Activated CD4-positive, alpha-beta T cell treated with anti-CD3 and anti-CD28 coated beads for 36 hours (primary cell): Measurements from ENCODE around the gene MAN1B1. TPM values are rescaled to one million over a fixed set of nuclear protein-coding genes. Genes with fewer than 3 reads are reported as not detected.

Experiments
- ATAC-seq: fragments of 200-7000 bp; cut with Tn5 transposase; one replicate; pipeline ENCODE4 v1.10.0; 2021; ENCODE audit warnings: mild to moderate bottlenecking, moderate library complexity
- CTCF ChIA-PET: fragments of 350-600 bp; sonication (Branson Sonifier 250); formaldehyde crosslinking; loops from one replicate; lab custom pipeline; 2021; ENCODE audit warnings: antibody characterized with exemption; lab: Charles Lee
- POLR2A ChIA-PET: fragments of 350-600 bp; sonication (Branson Sonifier 250); formaldehyde crosslinking; loops from one replicate; lab custom pipeline; 2021; ENCODE audit warnings: antibody characterized with exemption, inconsistent platforms; lab: Charles Lee
- DNase-seq: peaks from one replicate; pipeline ENCODE4 v3.0.0-alpha.2; 2020
- H3K27ac Mint-ChIP-seq: one replicate; pipeline ENCODE4 v1.8.0; 2021; ENCODE audit warnings: mixed read lengths
- H3K27me3 Mint-ChIP-seq: one replicate; pipeline ENCODE4 v1.8.0; 2021; ENCODE audit warnings: mixed read lengths
- H3K36me3 Mint-ChIP-seq: one replicate; pipeline ENCODE4 v1.8.0; 2021; ENCODE audit warnings: low read depth, mixed read lengths
- H3K4me1 Mint-ChIP-seq: one replicate; pipeline ENCODE4 v1.8.0; 2021; ENCODE audit warnings: mixed read lengths
- H3K4me3 Mint-ChIP-seq: one replicate; pipeline ENCODE4 v1.8.0; 2021; ENCODE audit warnings: mild to moderate bottlenecking, moderate library complexity, mixed read lengths
- H3K9me3 Mint-ChIP-seq: one replicate; pipeline ENCODE4 v1.8.0; 2021; ENCODE audit warnings: low read depth, mixed read lengths
- intact Hi-C, 2 experiments: fragments of 100-400 bp; cut with DNase I in 1 of 2; cut with micrococcal nuclease in 1 of 2; formaldehyde crosslinking; loops; one replicate each; pipeline versions ENCODE4 v1.14.2 to v1.15.1; 2022 to 2024; cut with DNase I, micrococcal nuclease
- total RNA-seq, 2 experiments: library from RNA; stranded (reverse); gene quantifications; one replicate each; pipeline ENCODE4 v1.2.3, GENCODE V29; 2021

MAN1B1 gene
- total RNA-seq, 2 experiments from 2014 or later: 21.6 to 26.7 TPM

DNA sequence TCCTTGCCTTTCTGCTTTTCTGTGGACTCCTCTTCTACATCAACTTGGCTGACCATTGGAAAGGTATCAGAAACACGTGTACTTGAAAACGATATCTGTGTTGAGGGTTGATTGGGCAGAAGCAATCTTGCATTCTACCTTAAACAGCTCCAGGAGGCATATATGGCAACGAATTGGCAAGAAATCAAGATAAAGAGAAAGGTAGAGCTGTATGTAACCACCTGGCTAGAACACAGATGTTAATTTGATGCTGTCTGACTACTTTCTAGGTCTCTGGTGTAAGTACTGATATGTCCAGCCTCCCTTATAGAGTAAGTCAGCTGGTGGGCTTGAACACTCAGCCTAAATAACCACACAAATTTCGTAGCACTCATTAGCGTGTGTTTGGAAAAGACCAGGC is 1.3 kb downstream of the MAN1B1 start:
- Mint-ChIP-seq H3K4me1 (peaks cover 46% of the 10 kb centered on the region), H3K36me3 (peaks cover 10% of the 10 kb centered on the region), H3K27me3 (no peaks in the 10 kb centered on the region), H3K4me3 (peak overlapping the region; percentile 82), H3K27ac (peak overlapping the region; percentile 79), H3K9me3 (no peaks in the 10 kb centered on the region)
- intact Hi-C loops: loop anchor here (5.0 kb wide), 2 partner anchors 39 to 1181 kb away; partner anchors contain the start of gene CAMSAP1 (in 1 of the 2)
- DNase-seq (no peak), ATAC-seq (no peak)
- ChIA-PET CTCF (interaction anchor here (0.8 to 3.6 kb wide), 5 partner anchors 18 to 148 kb away, joined by 3 to 26 read pairs (median 5); partner anchors contain the start of genes ABCA2, FUT7 and SAPCD2), POLR2A (interaction anchor here (0.6 kb wide), 1 partner anchor 89 kb away, joined by 6 read pairs; no protein-coding TSS in a partner anchor)

DNA sequence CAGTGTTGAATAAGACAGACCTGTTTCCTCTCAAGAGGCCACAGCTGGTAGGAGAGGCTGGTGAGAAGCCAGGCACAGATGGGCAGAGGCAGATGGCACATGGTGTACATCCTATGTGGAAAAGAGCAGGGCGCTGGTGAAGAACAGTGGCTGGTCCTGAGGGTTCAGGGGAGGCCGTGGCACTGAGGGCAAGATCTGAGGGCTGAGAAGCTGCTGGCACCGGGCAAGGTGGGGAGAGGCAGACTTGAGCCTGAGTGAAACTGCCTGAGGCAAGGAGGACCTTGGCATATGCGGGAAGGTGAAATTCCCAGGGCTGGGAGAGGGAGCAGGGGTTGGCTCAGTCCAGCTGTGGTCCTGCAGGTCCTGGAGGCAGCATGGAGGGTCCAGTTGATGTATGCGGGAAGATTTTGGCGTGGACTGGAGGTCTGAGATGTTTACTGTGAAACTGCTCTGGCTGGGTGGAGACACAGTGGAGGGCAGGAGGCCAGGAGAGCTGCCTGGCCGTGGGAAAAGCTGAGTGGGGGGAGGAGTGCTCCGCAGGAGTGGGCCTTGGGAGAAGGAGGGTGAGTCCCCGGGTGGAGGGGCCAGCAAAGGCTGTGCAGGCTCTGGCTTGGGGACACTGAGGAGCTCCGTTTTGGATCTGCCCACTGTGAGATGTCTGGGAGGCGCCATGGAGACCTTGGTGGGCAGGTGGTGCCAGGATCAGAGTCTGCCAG is 2.6 kb downstream of the MAN1B1 start:
- ChIA-PET POLR2A (no interaction called here), CTCF (interaction anchor here (0.8 to 1.5 kb wide), 3 partner anchors 34 to 147 kb away, joined by 3 to 5 read pairs (median 4); no protein-coding TSS in a partner anchor)
- Mint-ChIP-seq H3K4me3 (no peak overlapping the region), H3K27ac (peak overlapping the region; percentile 17), H3K36me3 (peaks cover 10% of the 10 kb centered on the region), H3K4me1 (peaks cover 36% of the 10 kb centered on the region), H3K27me3 (no peaks in the 10 kb centered on the region), H3K9me3 (no peaks in the 10 kb centered on the region)
- DNase-seq (no peak), ATAC-seq (no peak)
- intact Hi-C loops: loop anchor here (5.0 kb wide), 2 partner anchors 38 to 1182 kb away; partner anchors contain the start of gene CAMSAP1 (in 1 of the 2)

DNA sequence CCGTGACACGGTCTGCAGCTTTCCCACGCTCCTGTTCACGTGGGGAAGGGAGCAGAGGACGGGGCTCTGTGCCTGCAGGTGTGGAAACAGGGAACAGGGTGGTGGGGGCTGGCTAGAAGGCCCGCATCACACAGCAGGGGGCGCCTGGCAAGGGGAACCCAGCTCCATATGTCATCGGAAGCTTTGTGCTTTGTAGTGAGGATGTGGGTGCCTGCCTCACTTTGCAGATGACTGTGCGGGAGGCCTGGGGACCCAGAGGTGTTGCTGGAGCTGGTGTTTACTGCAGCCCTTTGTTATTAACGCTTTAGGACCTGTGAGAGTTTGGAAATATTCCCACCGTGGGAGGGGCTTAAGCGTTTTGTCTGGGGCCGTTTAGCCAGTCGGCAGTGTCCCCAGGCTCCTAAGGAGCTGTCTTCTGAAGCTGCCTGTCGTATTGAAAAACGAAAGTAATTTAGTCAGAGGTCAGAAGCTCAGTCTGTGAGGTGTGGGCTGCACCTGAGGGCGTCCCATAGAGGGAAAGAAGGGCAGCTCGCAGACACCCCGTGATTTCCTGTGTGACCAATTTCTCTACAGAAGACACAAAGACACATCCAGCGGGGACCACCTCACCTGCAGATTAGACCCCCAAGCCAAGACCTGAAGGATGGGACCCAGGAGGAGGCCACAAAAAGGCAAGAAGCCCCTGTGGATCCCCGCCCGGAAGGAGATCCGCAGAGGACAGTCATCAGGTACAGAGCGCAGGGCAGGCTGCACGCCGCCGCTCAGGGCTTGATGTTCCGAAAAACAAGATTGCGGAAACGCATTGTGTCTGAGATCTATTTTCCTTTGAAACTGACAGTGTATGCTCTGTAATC is 9.1 kb downstream of the MAN1B1 start:
- ATAC-seq (peak; percentile 98), DNase-seq (peak; percentile 94)
- CTCF ChIA-PET: interaction anchor here (0.6 to 2.4 kb wide), 35 partner anchors 10 to 610 kb away, joined by 3 to 17 read pairs (median 4); partner anchors contain the start of genes FUT7, MAN1B1, NPDC1 and NRARP
- intact Hi-C loops: loop anchor here (1.0 to 2.0 kb wide), 3 partner anchors 9 to 19 kb away; partner anchors contain the start of gene DPP7 (in 2 of the 2)
- H3K4me1 Mint-ChIP-seq: peaks cover 17% of the 10 kb centered on the region
- POLR2A ChIA-PET: interaction anchor here (0.6 to 1.7 kb wide), 15 partner anchors 9 to 556 kb away, joined by 3 to 16 read pairs (median 4); partner anchors contain the start of genes FUT7, MAN1B1, SAPCD2 and TOR4A
- peaks cover 22% of the 10 kb centered on the region for H3K36me3 Mint-ChIP-seq
- peak overlapping the region; percentile 70 for H3K4me3 Mint-ChIP-seq
- no peaks in the 10 kb centered on the region for H3K9me3 Mint-ChIP-seq
- H3K27ac Mint-ChIP-seq: peak overlapping the region; percentile 91
- H3K27me3 Mint-ChIP-seq: no peaks in the 10 kb centered on the region

DNA sequence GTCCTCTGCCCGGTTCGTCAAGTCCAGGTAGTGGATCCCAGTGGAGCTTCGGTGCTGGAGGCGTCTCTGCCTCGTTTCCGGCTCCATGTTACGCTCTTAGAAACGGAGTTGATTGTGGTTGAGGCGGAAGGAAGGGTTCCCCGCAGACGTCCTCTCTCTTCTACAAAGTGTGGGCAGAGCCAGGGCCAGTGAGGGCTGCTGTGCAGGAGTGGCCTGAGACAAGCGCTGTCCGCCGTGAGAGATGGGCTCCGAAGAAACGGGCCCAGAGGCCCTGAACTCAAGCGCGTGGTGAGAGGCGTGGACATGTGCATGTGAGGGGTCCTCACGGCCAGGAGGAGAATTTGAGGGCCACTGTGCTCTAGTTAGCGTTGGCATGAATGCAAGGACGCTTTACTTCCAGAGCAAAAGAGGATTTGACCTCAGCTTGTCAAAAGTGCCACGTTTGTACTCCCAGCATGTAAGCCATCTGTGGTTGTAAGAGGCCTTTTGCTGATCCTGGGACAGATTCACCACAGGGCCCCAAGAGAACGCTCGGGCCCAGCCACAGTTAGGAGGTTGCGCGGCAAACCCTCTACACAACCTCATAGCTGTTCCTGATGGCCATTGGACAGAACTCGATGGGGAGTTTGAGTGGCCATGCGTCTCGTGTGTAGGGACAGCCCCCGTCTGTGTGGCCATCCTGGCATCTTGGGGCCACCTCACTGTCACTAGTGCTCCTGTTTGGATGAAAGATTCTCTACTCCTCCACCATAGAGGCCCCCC is 10.2 kb downstream of the MAN1B1 start:
- ATAC-seq: no peak
- H3K27ac Mint-ChIP-seq: peak overlapping the region; percentile 91

DNA sequence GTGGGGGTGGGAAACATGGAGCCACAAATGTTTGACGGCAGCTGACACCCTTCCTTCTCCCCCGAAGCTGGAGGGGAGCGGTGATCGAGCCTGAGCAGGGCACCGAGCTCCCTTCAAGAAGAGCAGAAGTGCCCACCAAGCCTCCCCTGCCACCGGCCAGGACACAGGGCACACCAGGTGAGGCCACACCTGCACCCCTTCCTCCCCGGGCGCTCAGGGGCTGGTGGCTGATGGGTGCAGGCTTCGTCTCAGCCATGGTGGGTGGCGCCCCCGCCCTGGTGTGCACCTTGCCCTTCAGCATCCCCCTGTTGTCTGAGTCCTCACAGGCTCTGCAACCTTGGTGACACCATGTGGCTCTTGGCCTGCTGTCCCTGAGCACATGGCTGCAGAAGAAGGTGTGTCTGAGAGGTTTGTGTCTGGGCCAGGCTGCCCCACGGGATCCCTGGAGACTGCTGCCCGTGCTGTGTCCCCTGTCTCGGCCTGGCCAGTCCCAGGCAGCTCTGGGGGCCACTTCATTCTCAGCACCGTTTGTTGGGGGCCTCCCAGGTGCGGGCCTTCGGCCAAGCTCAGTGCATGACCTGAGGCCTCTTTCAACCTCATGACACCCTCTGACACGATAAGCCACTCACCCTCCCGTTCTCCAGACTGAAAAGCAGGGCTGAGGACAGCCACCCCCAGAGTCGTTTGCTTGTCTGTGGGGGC is 11.1 kb downstream of the MAN1B1 start:
- DNase-seq (no peak), ATAC-seq (no peak)
- no peak overlapping the region for H3K27ac Mint-ChIP-seq
- H3K36me3 Mint-ChIP-seq: peaks cover 20% of the 10 kb centered on the region
- peaks cover 17% of the 10 kb centered on the region for H3K4me1 Mint-ChIP-seq
- intact Hi-C loops: no loop called here
- no peaks in the 10 kb centered on the region for H3K27me3 Mint-ChIP-seq
- no peak overlapping the region for H3K4me3 Mint-ChIP-seq
- H3K9me3 Mint-ChIP-seq: no peaks in the 10 kb centered on the region
- CTCF ChIA-PET: no interaction called here
- POLR2A ChIA-PET: no interaction called here

More for the DNA sequence above, 10.2 kb downstream of the MAN1B1 start:
- intact Hi-C loops: loop anchor here in 1 of 2 experiments (1.0 kb wide), 1 partner anchor 17 kb away; the partner anchor contains the start of gene DPP7
- H3K9me3 Mint-ChIP-seq: no peaks in the 10 kb centered on the region
- peaks cover 20% of the 10 kb centered on the region for H3K36me3 Mint-ChIP-seq
- ChIA-PET POLR2A (interaction anchor here (0.6 to 1.7 kb wide), 3 partner anchors 10 to 51 kb away, joined by 3 to 16 read pairs (median 4); partner anchors contain the start of gene MAN1B1), CTCF (interaction anchor here (0.9 to 2.4 kb wide), 4 partner anchors 17 to 140 kb away, joined by 3 to 10 read pairs (median 5); no protein-coding TSS in a partner anchor)
- peaks cover 17% of the 10 kb centered on the region for H3K4me1 Mint-ChIP-seq
- no peak overlapping the region for H3K4me3 Mint-ChIP-seq
- no peaks in the 10 kb centered on the region for H3K27me3 Mint-ChIP-seq
- no peak for DNase-seq

DNA sequence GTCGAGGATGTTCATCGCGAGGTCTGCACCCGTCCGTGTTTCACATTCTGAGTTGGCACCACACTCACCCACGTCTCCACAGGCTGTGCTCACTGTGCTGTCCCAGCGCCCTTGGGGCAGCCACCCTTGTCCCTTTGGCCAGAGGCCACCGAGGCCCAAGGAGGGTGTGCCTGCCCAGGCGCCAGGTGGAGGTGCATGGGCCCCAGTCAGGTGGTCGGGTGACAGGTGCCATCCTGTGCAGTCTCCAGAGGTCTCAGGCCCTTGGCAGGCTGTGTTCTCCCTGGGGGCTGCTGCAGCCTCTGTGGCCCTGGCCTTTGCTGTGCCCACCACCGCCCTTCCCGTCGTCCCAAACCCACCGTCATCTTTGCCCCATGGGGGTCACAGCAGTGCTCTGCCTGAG is 12.4 kb downstream of the MAN1B1 start:
- intact Hi-C loops: no loop called here
- DNase-seq (no peak), ATAC-seq (no peak)
- Mint-ChIP-seq H3K4me3 (no peak overlapping the region), H3K36me3 (peaks cover 20% of the 10 kb centered on the region), H3K27ac (no peak overlapping the region), H3K9me3 (peaks cover 2% of the 10 kb centered on the region), H3K4me1 (peaks cover 17% of the 10 kb centered on the region), H3K27me3 (no peaks in the 10 kb centered on the region)
- CTCF ChIA-PET: no interaction called here
- POLR2A ChIA-PET: no interaction called here

DNA sequence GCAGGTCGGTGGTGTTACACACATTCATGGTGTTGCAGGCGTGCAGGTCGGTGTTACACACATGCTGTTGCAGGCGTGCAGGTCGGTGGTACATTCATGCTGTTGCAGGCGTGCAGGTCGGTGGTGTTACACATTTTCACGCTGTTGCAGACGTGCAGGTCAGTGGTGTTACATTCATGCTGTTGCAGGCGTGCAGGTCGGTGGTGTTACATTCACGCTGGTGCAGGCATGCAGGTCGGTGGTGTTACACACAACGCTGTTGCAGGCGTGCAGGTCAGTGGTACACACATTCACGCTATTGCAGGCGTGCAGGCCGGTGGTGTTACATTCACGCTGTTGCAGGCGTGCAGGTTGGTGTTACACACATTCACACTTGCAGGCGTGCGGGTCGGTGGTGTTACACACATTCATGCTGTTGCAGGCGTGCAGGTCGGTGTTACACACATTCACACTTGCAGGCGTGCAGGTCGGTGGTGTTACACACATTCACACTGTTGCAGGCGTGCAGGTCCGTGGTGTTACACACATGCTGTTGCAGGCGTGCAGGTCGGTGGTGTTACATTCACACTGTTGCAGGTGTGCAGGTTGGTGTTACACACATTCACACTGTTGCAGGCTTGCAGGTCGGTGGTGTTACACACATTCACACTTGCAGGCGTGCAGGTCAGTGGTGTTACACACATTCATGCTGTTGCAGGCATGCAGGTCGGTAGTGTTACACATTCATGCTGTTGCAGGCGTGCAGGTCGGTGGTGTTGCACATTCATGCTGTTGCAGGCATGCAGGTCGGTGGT is 16.6 kb downstream of the MAN1B1 start:
- peaks cover 12% of the 10 kb centered on the region for H3K36me3 Mint-ChIP-seq
- no peak overlapping the region for H3K4me3 Mint-ChIP-seq
- ChIA-PET POLR2A (no interaction called here), CTCF (no interaction called here)
- H3K4me1 Mint-ChIP-seq: no peaks in the 10 kb centered on the region
- no peak for DNase-seq
- no peak overlapping the region for H3K27ac Mint-ChIP-seq
- no peaks in the 10 kb centered on the region for H3K27me3 Mint-ChIP-seq
- H3K9me3 Mint-ChIP-seq: peaks cover 2% of the 10 kb centered on the region
- no peak for ATAC-seq
- intact Hi-C loops: no loop called here

DNA sequence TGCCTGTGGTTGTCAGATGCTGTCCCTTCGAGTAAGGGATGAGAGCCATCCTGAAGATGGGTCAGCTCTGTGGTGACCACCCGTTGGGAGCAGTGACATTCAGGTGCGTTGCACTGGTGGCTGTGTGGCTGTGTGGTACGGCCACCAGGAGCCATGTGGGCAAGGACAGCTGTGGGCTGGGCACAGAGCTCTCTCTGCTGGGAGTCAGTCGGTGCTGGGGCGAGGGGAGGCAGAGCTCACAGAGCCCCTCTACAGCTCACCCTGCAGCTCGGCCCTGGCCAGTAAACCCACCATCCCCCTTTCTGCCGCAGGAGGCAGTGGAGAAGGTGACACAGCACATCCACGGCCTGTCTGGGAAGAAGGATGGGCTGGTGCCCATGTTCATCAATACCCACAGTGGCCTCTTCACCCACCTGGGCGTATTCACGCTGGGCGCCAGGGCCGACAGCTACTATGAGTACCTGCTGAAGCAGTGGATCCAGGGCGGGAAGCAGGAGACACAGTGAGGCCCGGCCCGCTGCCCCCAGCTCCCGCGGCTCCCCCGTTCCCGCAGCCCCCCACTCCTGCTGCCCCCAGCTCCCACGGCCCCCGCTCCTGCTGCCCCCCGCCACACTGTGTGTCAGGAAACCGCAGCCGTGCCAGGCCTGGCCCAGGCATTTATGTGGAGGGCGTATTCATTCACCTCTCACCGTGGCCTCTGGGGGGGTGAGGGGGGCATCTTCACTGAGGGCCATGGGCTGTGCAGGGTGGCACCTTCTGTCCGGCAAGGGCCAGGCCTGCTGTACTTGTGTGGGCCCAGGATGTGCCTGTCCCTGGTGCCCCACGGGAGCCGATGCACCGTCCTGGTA is 19.3 kb downstream of the MAN1B1 start:
- H3K9me3 Mint-ChIP-seq: peaks cover 2% of the 10 kb centered on the region
- peaks cover 16% of the 10 kb centered on the region for H3K36me3 Mint-ChIP-seq
- no peaks in the 10 kb centered on the region for H3K4me1 Mint-ChIP-seq
- no peaks in the 10 kb centered on the region for H3K27me3 Mint-ChIP-seq
- intact Hi-C loops: no loop called here
- DNase-seq: no peak
- no peak overlapping the region for H3K27ac Mint-ChIP-seq
- no peak for ATAC-seq
- CTCF ChIA-PET: interaction anchor here (0.5 to 1.6 kb wide), 3 partner anchors 11 to 163 kb away, joined by 3 to 6 read pairs (median 3); partner anchors contain the start of gene SAPCD2
- POLR2A ChIA-PET: interaction anchor here (1.3 kb wide), 1 partner anchor 134 kb away, joined by 3 read pairs; no protein-coding TSS in a partner anchor
- no peak overlapping the region for H3K4me3 Mint-ChIP-seq

DNA sequence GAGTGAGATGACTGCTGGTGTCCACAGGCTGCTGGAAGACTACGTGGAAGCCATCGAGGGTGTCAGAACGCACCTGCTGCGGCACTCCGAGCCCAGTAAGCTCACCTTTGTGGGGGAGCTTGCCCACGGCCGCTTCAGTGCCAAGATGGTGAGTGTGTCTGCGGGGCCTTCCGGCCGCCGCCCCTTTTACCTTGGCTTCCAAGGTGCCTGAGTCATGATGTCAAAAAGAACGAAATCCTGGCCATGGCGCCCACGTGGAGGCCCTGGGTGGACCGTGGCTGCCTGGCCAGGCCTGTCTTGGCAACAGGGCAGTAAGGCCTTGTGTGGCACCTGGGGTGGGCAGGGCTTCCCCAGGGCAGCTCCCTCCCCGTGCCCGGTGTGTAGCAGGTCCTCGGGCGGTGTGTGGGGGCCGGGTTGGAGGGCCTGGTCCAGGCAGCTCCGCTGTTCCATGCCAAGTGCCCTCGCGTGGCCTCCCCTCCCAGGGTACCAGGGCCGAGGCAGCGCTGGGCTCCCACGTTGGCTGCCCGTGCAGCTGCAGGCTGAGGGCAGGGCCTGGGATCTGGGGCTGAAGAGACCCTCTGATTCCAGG is 20.0 kb downstream of the MAN1B1 start:
- no peak for ATAC-seq
- Mint-ChIP-seq H3K4me1 (no peaks in the 10 kb centered on the region), H3K27me3 (no peaks in the 10 kb centered on the region), H3K4me3 (no peak overlapping the region), H3K27ac (no peak overlapping the region), H3K9me3 (peaks cover 2% of the 10 kb centered on the region), H3K36me3 (peaks cover 17% of the 10 kb centered on the region)
- intact Hi-C loops: no loop called here
- ChIA-PET CTCF (no interaction called here), POLR2A (interaction anchor here (0.7 to 1.3 kb wide), 2 partner anchors 20 to 134 kb away, joined by 3 read pairs; partner anchors contain the start of gene MAN1B1)
- no peak for DNase-seq
